GM12878 (cell line): ENCODE data around the gene TYW1. TPM values are rescaled to one million over a fixed set of nuclear protein-coding genes. Genes with fewer than 3 reads are reported as not detected.
"Not testable (repeated sequence)": the region's sequence is repeated elsewhere in the genome, so short reads cannot be mapped to it uniquely, and the experiment has no call there.

Source experiments
- ATAC-seq: fragments of 200-7000 bp; cut with Tn5 transposase; 3 replicates; pipeline ENCODE4 v1.9.1; 2020; ENCODE audit warnings: mild to moderate bottlenecking, moderate library complexity
- BruUV-seq: library from RNA; stranded (reverse); fragments of 400-500 nt; replicated peaks from 2 replicates; lab custom pipeline; 2021; lab: Mats Ljungman, UMichigan
- CTCF ChIA-PET: fragments of 300-600 bp; sonication (Branson Sonifier 250); formaldehyde crosslinking; extraction: SDS; loops from one replicate; lab custom pipeline; 2021; ENCODE audit warnings: inconsistent platforms; lab: Yijun Ruan, JAX
- POLR2A ChIA-PET: fragments of 350-600 bp; formaldehyde crosslinking; extraction: SDS; loops from one replicate; lab custom pipeline; 2021; ENCODE audit warnings: inconsistent platforms; lab: Charles Lee
- RAD21 ChIA-PET: fragments of 300-600 bp; sonication (Branson Sonifier 250); formaldehyde crosslinking; loops from one replicate; lab custom pipeline; 2023; ENCODE audit warnings: antibody characterized with exemption; ENCODE audit not compliant: unreplicated experiment; lab: Charles Lee
- SMC1A ChIA-PET: fragments of 300-600 bp; sonication (Branson Sonifier 250); formaldehyde crosslinking; loops from one replicate; lab custom pipeline; 2023; ENCODE audit not compliant: unreplicated experiment, uncharacterized antibody; lab: Charles Lee
- DNase-seq: peaks from one replicate; pipeline ENCODE4 v3.0.0-alpha.2; 2011; ENCODE audit warnings: low read depth, low spot score
- FAIRE-seq: peaks from 3 replicates; lab custom pipeline; 2011; peaks lifted over from hg19 to GRCh38; lab: Jason Lieb, UNC
- H2AFZ ChIP-seq: 2 replicates; pipeline ENCODE4 v1.6.0; 2011; ENCODE audit warnings: low read depth, low read length, control low read depth; ENCODE audit not compliant: control insufficient read depth
- H3K27ac ChIP-seq: 2 replicates; pipeline ENCODE4 v1.5.1; 2011; ENCODE audit warnings: control low read depth; ENCODE audit not compliant: control insufficient read depth, insufficient read depth
- H3K27me3 ChIP-seq, 2 experiments: replicated peaks in 1 of 2; 2 replicates each; pipeline versions ENCODE4 v1.6.0 to v1.6.1; 2011; ENCODE audit warnings: low read length in 1 of 2; ENCODE audit not compliant: control insufficient read depth in 2 of 2, insufficient read depth in 2 of 2
- H3K36me3 ChIP-seq, 2 experiments: 2 replicates each; pipeline ENCODE4 v1.5.1; 2011; ENCODE audit warnings: low read length in 1 of 2; ENCODE audit not compliant: control insufficient read depth in 2 of 2, insufficient read depth in 2 of 2
- H3K4me1 ChIP-seq: 2 replicates; pipeline ENCODE4 v1.6.1; 2011; ENCODE audit warnings: mild to moderate bottlenecking, low read length, moderate library complexity, mixed read lengths; ENCODE audit not compliant: control insufficient read depth, insufficient read depth
- H3K4me2 ChIP-seq: 2 replicates; pipeline ENCODE4 v1.6.0; 2011; ENCODE audit warnings: control low read depth; ENCODE audit not compliant: control insufficient read depth, insufficient read depth
- H3K4me3 ChIP-seq: fragments of 200-600 bp; sonication (generic); 2 replicates; pipeline ENCODE4 v1.5.1; 2016
- H3K79me2 ChIP-seq: 2 replicates; pipeline ENCODE4 v1.6.0; 2011; ENCODE audit warnings: low read length; ENCODE audit not compliant: control insufficient read depth, insufficient read depth
- H3K9ac ChIP-seq: 2 replicates; pipeline ENCODE4 v1.8.0; 2011; ENCODE audit warnings: low read length, control low read depth, mixed read lengths; ENCODE audit not compliant: control insufficient read depth, insufficient read depth
- H3K9me3 ChIP-seq: replicated peaks from 3 replicates; pipeline ENCODE4 v1.5.1; 2011; ENCODE audit warnings: mild to moderate bottlenecking, low read length; ENCODE audit not compliant: control insufficient read depth, insufficient read depth
- H4K20me1 ChIP-seq: 2 replicates; pipeline ENCODE4 v1.6.0; 2011; ENCODE audit not compliant: control insufficient read depth, insufficient read depth
- WGBS: methylation state at CpG from one replicate; pipeline ENCODE4 v1.1.6; 2016; ENCODE audit warnings: low lambda C conversion rate; ENCODE audit not compliant: insufficient replicate concordance, insufficient coverage; ENCODE audit errors: missing lambda C conversion rate; 5-methylcytosine and 5-hydroxymethylcytosine counted together
- in situ Hi-C: fragments of 300-500 bp; cut with MboI; formaldehyde crosslinking; loops from 9 replicates; pipeline ENCODE4 v1.14.3; 2018; ENCODE audit warnings: mixed read lengths
- intact Hi-C: fragments of 100-400 bp; cut with micrococcal nuclease; formaldehyde crosslinking; loops from one replicate; pipeline ENCODE4 v1.14.2; 2022; ENCODE audit not compliant: unreplicated experiment
- polyA plus RNA-seq, 11 experiments: library from polyadenylated mRNA; depleted of rRNA in 4 of 11; unstranded in 6 of 11; stranded (reverse) in 5 of 11; fragments of >200 nt; fragmentation: Nextera tagmentation in 4 of 11; fragmentation: Illumina TruSeq in 1 of 11; extraction: Ambion mirVana in 4 of 11; extraction: Trizol in 1 of 11; gene quantifications; 1 replicate in 1 of 11; 2 replicates in 10 of 11; pipeline versions ENCODE4 v1.2.1 to v1.2.3, GENCODE V29; 2011 to 2016; ENCODE audit warnings: inconsistent platforms in 2 of 11, missing spikeins in 2 of 11, low read depth in 1 of 11
- total RNA-seq, 4 experiments: library from RNA; depleted of rRNA in 3 of 4; stranded (reverse); fragments of >200 nt in 3 of 4; fragmentation: Illumina TruSeq in 1 of 4; extraction: Trizol in 1 of 4; gene quantifications; 2 replicates each; pipeline versions ENCODE4 v1.2.1 to v1.2.3, GENCODE V29; 2013 to 2021

Gene TYW1
- total and polyA plus RNA-seq, 10 of the 15 experiments (the other 5 are each of a cell fraction or from before 2014, with no cell fraction given) = 11.3 to 29.0 (median 18.4) TPM

- H2AFZ ChIP-seq, H3K79me2 ChIP-seq, CTCF ChIA-PET, H3K4me3 ChIP-seq, H4K20me1 ChIP-seq, ATAC-seq, H3K4me2 ChIP-seq, H3K36me3 ChIP-seq, SMC1A ChIA-PET, H3K4me1 ChIP-seq, POLR2A ChIA-PET, in situ Hi-C loops, H3K27ac ChIP-seq, intact Hi-C loops, BruUV-seq, H3K27me3 ChIP-seq, H3K9ac ChIP-seq, H3K9me3 ChIP-seq, DNase-seq, RAD21 ChIA-PET, FAIRE-seq: not testable (repeated sequence)
- WGBS = 100% methylated on average over 3 of the region's 3 CpGs
These were observed 149.1 kb downstream of the TYW1 start for GRCh38 chr7:67145581-67146193.

- H3K79me2 ChIP-seq, FAIRE-seq, ATAC-seq, H3K4me3 ChIP-seq, H3K4me1 ChIP-seq, H3K27me3 ChIP-seq, SMC1A ChIA-PET, CTCF ChIA-PET, H4K20me1 ChIP-seq, H3K4me2 ChIP-seq, POLR2A ChIA-PET, RAD21 ChIA-PET, H3K9ac ChIP-seq, DNase-seq, BruUV-seq, intact Hi-C loops, in situ Hi-C loops, H2AFZ ChIP-seq, H3K27ac ChIP-seq, H3K36me3 ChIP-seq, H3K9me3 ChIP-seq: not testable (repeated sequence)
These were observed 152.5 kb downstream of the TYW1 start for GRCh38 chr7:67149131-67149530.

GRCh38 chr7:67154374-67154773 is 157.7 kb downstream of the TYW1 start:
- BruUV-seq, H3K9me3 ChIP-seq, intact Hi-C loops, H3K9ac ChIP-seq, H3K36me3 ChIP-seq, CTCF ChIA-PET, H4K20me1 ChIP-seq, POLR2A ChIA-PET, H3K4me1 ChIP-seq, H3K27me3 ChIP-seq, H2AFZ ChIP-seq, H3K27ac ChIP-seq, FAIRE-seq, H3K4me3 ChIP-seq, SMC1A ChIA-PET, DNase-seq, RAD21 ChIA-PET, in situ Hi-C loops, H3K79me2 ChIP-seq, H3K4me2 ChIP-seq, ATAC-seq: not testable (repeated sequence)

GRCh38 chr7:67156064-67156463 is 159.4 kb downstream of the TYW1 start:
- BruUV-seq, RAD21 ChIA-PET, H3K27ac ChIP-seq, DNase-seq, intact Hi-C loops, in situ Hi-C loops, H2AFZ ChIP-seq, FAIRE-seq, H3K4me3 ChIP-seq, H4K20me1 ChIP-seq, POLR2A ChIA-PET, H3K36me3 ChIP-seq, H3K4me1 ChIP-seq, H3K27me3 ChIP-seq, SMC1A ChIA-PET, ATAC-seq, H3K9ac ChIP-seq, H3K4me2 ChIP-seq, H3K79me2 ChIP-seq, H3K9me3 ChIP-seq, CTCF ChIA-PET: not testable (repeated sequence)
- WGBS = 54% methylated on average over 7 of the region's 7 CpGs
